HUES48 (cell line): ENCODE results near the gene ARHGDIA.
"Not testable (repeated sequence)": the region's sequence is repeated elsewhere in the genome, so short reads cannot be mapped to it uniquely, and the experiment has no call there.

Experiments
- H3K27ac ChIP-seq: one replicate; pipeline ENCODE4 v1.7.0; 2013; ENCODE audit warnings: low read depth, low read length, inconsistent platforms
- H3K27me3 ChIP-seq: 2 replicates; pipeline ENCODE4 v1.6.1; 2013; ENCODE audit warnings: mild to moderate bottlenecking, low read length; ENCODE audit not compliant: control insufficient read depth, insufficient read depth
- H3K36me3 ChIP-seq: 2 replicates; pipeline ENCODE4 v1.6.1; 2013; ENCODE audit warnings: low read length; ENCODE audit not compliant: control insufficient read depth, insufficient read depth
- H3K4me1 ChIP-seq: 2 replicates; pipeline ENCODE4 v1.6.1; 2013; ENCODE audit warnings: mild to moderate bottlenecking, low read length; ENCODE audit not compliant: control insufficient read depth, insufficient read depth
- H3K4me3 ChIP-seq: 2 replicates; pipeline ENCODE4 v1.5.1; 2013; ENCODE audit warnings: mild to moderate bottlenecking, low read depth, low read length
- H3K9ac ChIP-seq: 2 replicates; pipeline ENCODE4 v1.6.1; 2013; ENCODE audit warnings: mild to moderate bottlenecking, low read depth, low read length, moderate library complexity
- H3K9me3 ChIP-seq: 2 replicates; pipeline ENCODE4 v1.6.1; 2013; ENCODE audit warnings: low read length; ENCODE audit not compliant: control insufficient read depth, insufficient read depth

The ARHGDIA gene

GRCh38 chr17:81870981-81871386 lies at the start of gene ARHGDIA:
ARHGDIA (minus strand) TSS chr17:81871337; CDS start chr17:81869930, 1,407 bp downstream.
- H3K4me1 ChIP-seq, result peaks cover 26% of the 10 kb centered on the region
- H3K27me3 ChIP-seq, result no peaks in the 10 kb centered on the region
- peaks cover 11% of the 10 kb centered on the region for H3K36me3 ChIP-seq
- H3K9ac ChIP-seq, result peak within 1 kb of the TSS; percentile 92
- no peaks in the 10 kb centered on the region for H3K9me3 ChIP-seq
- H3K4me3 ChIP-seq, result peak within 1 kb of the TSS; percentile 92
- peak within 1 kb of the TSS; percentile 94 for H3K27ac ChIP-seq

GRCh38 chr17:81918832-81919545 lies 47.9 kb upstream of the ARHGDIA start:
- H3K4me3 ChIP-seq, result no peak overlapping the region
- no peaks in the 10 kb centered on the region for H3K27me3 ChIP-seq
- no peaks in the 10 kb centered on the region for H3K9me3 ChIP-seq
- H3K36me3 ChIP-seq, result peaks cover 60% of the 10 kb centered on the region
- no peak overlapping the region for H3K9ac ChIP-seq
- H3K27ac ChIP-seq, result no peak overlapping the region
- peaks cover 19% of the 10 kb centered on the region for H3K4me1 ChIP-seq

- H3K9ac ChIP-seq, H3K27me3 ChIP-seq, H3K9me3 ChIP-seq, H3K27ac ChIP-seq: not testable (repeated sequence)
- Histone ChIP-seq H3K4me1 (peaks cover 12% of the 10 kb centered on the region), H3K36me3 (peaks cover 67% of the 10 kb centered on the region), H3K4me3 (peak overlapping the region; percentile 83; the same call in 1 of the 2 replicates)
Observed at GRCh38 chr17:81918333-81918669, 47.2 kb upstream of the ARHGDIA start.

GRCh38 chr17:81917565-81918332 lies 46.6 kb upstream of the ARHGDIA start, which contains the start of gene SIRT7:
SIRT7 (minus strand) TSS chr17:81918176; CDS start chr17:81918131, 45 bp downstream.
- peak within 1 kb of the TSS; percentile 66 for H3K27ac ChIP-seq
- peak within 1 kb of the TSS; percentile 72 for H3K9ac ChIP-seq
- H3K9me3 ChIP-seq, result no peaks in the 10 kb centered on the region
- peaks cover 8% of the 10 kb centered on the region for H3K4me1 ChIP-seq
- no peaks in the 10 kb centered on the region for H3K27me3 ChIP-seq
- H3K4me3 ChIP-seq, result peak within 1 kb of the TSS; percentile 83
- H3K36me3 ChIP-seq, result peaks cover 71% of the 10 kb centered on the region

- H3K27ac ChIP-seq, result no peak overlapping the region
- no peaks in the 10 kb centered on the region for H3K27me3 ChIP-seq
- H3K4me3 ChIP-seq, result peak overlapping the region; percentile 83; the same call in 1 of the 2 replicates
- peaks cover 7% of the 10 kb centered on the region for H3K4me1 ChIP-seq
- H3K9me3 ChIP-seq, result no peaks in the 10 kb centered on the region
- no peak overlapping the region for H3K9ac ChIP-seq
- H3K36me3 ChIP-seq, result peaks cover 64% of the 10 kb centered on the region
Observed at GRCh38 chr17:81916234-81917001, 45.3 kb upstream of the ARHGDIA start.

GRCh38 chr17:81915331-81915730 lies 44.2 kb upstream of the ARHGDIA start:
- peaks cover 7% of the 10 kb centered on the region for H3K4me1 ChIP-seq
- H3K36me3 ChIP-seq, result peaks cover 54% of the 10 kb centered on the region
- no peak overlapping the region for H3K27ac ChIP-seq
- no peak overlapping the region for H3K4me3 ChIP-seq
- no peak overlapping the region for H3K9ac ChIP-seq
- no peaks in the 10 kb centered on the region for H3K9me3 ChIP-seq
- H3K27me3 ChIP-seq, result no peaks in the 10 kb centered on the region

GRCh38 chr17:81914103-81914850 lies 43.1 kb upstream of the ARHGDIA start:
- Histone ChIP-seq H3K36me3 (peaks cover 43% of the 10 kb centered on the region), H3K9ac (no peak overlapping the region)

GRCh38 chr17:81913394-81914102 lies 42.4 kb upstream of the ARHGDIA start:
- H3K4me1 ChIP-seq, result peaks cover 11% of the 10 kb centered on the region
- H3K36me3 ChIP-seq, result peaks cover 41% of the 10 kb centered on the region
- no peaks in the 10 kb centered on the region for H3K27me3 ChIP-seq
- no peak overlapping the region for H3K4me3 ChIP-seq
- no peaks in the 10 kb centered on the region for H3K9me3 ChIP-seq
- no peak overlapping the region for H3K27ac ChIP-seq
- no peak overlapping the region for H3K9ac ChIP-seq

More at GRCh38 chr17:81914103-81914850, 43.1 kb upstream of the ARHGDIA start:
- Histone ChIP-seq H3K27ac (no peak overlapping the region), H3K4me3 (no peak overlapping the region), H3K27me3 (no peaks in the 10 kb centered on the region), H3K9me3 (no peaks in the 10 kb centered on the region), H3K4me1 (peaks cover 11% of the 10 kb centered on the region)

GRCh38 chr17:81912441-81913309 lies 41.5 kb upstream of the ARHGDIA start:
- Histone ChIP-seq H3K27me3 (no peaks in the 10 kb centered on the region), H3K9ac (no peak overlapping the region), H3K9me3 (no peaks in the 10 kb centered on the region), H3K36me3 (peaks cover 48% of the 10 kb centered on the region), H3K4me1 (peaks cover 11% of the 10 kb centered on the region), H3K4me3 (no peak overlapping the region), H3K27ac (no peak overlapping the region)
